Large intestine (tissue), 3 donors: Measurements from ENCODE around the gene RIN1. TPM values are rescaled to one million over a fixed set of nuclear protein-coding genes. Genes with fewer than 3 reads are reported as not detected.
A peak's percentile ranks its signal among the peaks of the same experiment; 100 is the strongest.

Experiments used
- DNase-seq, 2 donors: peaks; one replicate each; pipeline versions ENCODE4 v3.0.0 to v3.0.0-alpha.2; 2013
- H3K27ac ChIP-seq: one replicate; pipeline ENCODE4 v1.5.1; 2013; ENCODE audit warnings: low read length
- H3K27me3 ChIP-seq: 2 replicates; pipeline ENCODE4 v1.6.1; 2013; ENCODE audit warnings: low read length; ENCODE audit not compliant: control insufficient read depth, insufficient read depth
- H3K36me3 ChIP-seq: 2 replicates; pipeline ENCODE4 v1.6.1; 2013; ENCODE audit warnings: low read length; ENCODE audit not compliant: control insufficient read depth, insufficient read depth
- H3K4me1 ChIP-seq: one replicate; pipeline ENCODE4 v1.6.1; 2013; ENCODE audit warnings: low read length; ENCODE audit not compliant: control insufficient read depth, insufficient read depth
- H3K4me3 ChIP-seq: one replicate; pipeline ENCODE4 v1.5.1; 2013; ENCODE audit warnings: low read length
- H3K9me3 ChIP-seq: one replicate; pipeline ENCODE4 v1.6.1; 2013; ENCODE audit warnings: mild to moderate bottlenecking, low read depth, low read length, moderate library complexity; ENCODE audit not compliant: control insufficient read depth
- WGBS: methylation state at CpG from one replicate; pipeline ENCODE4 v1.1.5; 2013; ENCODE audit warnings: low lambda C conversion rate; ENCODE audit not compliant: insufficient coverage; 5-methylcytosine and 5-hydroxymethylcytosine counted together
- polyA plus RNA-seq: library from polyadenylated mRNA; unstranded; fragments of 120-200 nt; gene quantifications from one replicate; pipeline ENCODE4 v1.2.1, GENCODE V29; 2013

The RIN1 gene
- polyA plus RNA-seq, 1 donor, result 5.2 TPM

GRCh38 chr11:66286699-66287098, 49.5 kb downstream of the RIN1 start:
- H3K4me3 ChIP-seq, result no peak overlapping the region
- peaks cover 44% of the 10 kb centered on the region for H3K36me3 ChIP-seq
- no CpG with 5 or more reads among the region's 5 CpGs for WGBS
- no peak for DNase-seq
- H3K27me3 ChIP-seq, result peaks cover 6% of the 10 kb centered on the region
- no peak overlapping the region for H3K27ac ChIP-seq
- H3K9me3 ChIP-seq, result no peaks in the 10 kb centered on the region
- H3K4me1 ChIP-seq, result peaks cover 26% of the 10 kb centered on the region

- no peak for DNase-seq
- H3K4me1 ChIP-seq, result peaks cover 26% of the 10 kb centered on the region
- H3K9me3 ChIP-seq, result no peaks in the 10 kb centered on the region
- peaks cover 44% of the 10 kb centered on the region for H3K36me3 ChIP-seq
- no peak overlapping the region for H3K27ac ChIP-seq
- no peak overlapping the region for H3K4me3 ChIP-seq
- no peaks in the 10 kb centered on the region for H3K27me3 ChIP-seq
- no CpG with 5 or more reads among the region's 13 CpGs for WGBS
These were observed 50.8 kb downstream of the RIN1 start for GRCh38 chr11:66285250-66285947.

GRCh38 chr11:66284526-66285078, 51.6 kb downstream of the RIN1 start:
- Histone ChIP-seq H3K27me3 (no peaks in the 10 kb centered on the region), H3K27ac (no peak overlapping the region), H3K36me3 (peaks cover 44% of the 10 kb centered on the region), H3K4me1 (peaks cover 18% of the 10 kb centered on the region), H3K9me3 (no peaks in the 10 kb centered on the region), H3K4me3 (no peak overlapping the region)
- no peak for DNase-seq
- WGBS, result no CpG with 5 or more reads among the region's 16 CpGs

DNA sequence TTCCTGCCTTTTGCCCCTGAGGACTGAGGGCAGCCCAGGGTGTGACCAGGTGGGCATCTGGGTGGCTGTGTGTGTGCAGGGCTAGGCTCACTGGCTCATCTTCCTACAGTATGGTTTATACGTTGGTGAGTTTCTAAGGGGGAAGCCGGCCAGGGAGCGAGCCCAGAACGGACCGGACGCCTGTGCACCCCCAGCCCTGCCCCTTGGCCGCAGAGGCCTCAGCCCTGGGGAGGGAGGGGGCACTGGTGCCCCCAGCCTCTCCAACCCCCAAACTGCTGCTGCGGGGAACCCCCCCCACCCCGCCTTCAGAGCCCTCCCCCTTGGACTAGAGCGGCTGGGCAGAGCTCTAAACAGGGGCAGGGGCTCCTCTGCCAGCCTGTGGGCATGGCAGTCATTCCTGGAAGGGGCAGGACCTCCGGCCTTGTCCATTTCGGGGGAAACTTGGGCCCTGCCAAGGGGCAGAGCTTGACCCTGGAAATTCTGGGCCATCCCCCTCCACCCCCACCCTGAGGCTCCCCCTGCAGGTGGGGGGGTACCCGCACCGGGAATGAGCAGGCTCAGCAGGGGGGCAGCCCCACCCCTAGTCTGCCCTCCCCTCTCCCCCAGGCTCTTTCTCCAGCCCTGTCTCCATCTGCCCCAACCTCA, 52.7 kb downstream of the RIN1 start:
- peaks cover 44% of the 10 kb centered on the region for H3K36me3 ChIP-seq
- no peak overlapping the region for H3K4me3 ChIP-seq
- H3K27ac ChIP-seq, result no peak overlapping the region
- no peak for DNase-seq
- WGBS, result no CpG with 5 or more reads among the region's 14 CpGs
- H3K4me1 ChIP-seq, result peaks cover 18% of the 10 kb centered on the region
- H3K27me3 ChIP-seq, result peaks cover 6% of the 10 kb centered on the region
- no peaks in the 10 kb centered on the region for H3K9me3 ChIP-seq

DNA sequence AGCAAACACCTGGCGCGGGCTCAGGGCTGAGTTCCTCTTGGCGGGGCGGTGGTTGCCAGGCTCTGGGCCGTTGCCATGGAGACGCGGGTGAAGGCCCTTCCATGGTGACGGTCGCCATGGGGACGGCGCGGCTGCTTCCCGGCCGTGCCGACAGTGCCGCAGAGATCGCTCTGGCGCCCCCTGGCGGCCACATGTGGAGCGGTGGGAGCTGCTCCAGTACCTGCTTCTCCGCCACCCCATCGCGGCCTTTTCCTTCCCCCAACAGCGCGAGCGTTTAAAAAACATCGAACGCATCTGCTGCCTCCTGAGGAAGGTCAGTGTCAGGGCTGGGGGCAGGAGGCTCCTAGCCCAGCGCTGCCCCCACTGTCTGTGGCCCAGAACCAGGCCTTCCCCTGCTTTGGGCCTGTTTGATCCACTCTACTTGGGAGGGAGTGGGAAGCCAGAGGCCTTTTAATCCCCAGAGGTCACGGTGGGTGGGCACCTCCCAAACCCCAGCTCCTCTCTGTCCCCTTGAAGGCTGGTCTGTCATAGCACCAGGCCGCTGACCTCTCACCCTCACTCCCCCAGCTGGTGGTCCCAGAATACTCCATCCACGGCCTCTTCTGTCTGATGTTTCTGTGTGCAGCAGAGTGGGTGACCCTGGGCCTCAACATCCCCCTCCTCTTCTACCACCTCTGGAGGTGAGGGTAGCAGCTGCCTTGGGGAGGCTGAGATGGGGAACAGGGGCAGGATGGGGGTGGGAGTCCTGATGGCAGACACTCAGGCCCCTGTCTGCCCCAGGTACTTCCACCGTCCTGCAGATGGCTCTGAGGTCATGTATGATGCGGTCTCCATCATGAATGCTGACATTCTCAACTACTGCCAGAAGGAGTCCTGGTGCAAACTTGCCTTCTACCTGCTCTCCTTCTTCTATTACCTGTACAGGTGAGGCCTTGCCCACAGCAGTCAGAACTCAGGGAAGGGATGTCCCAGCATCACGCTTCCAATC, 53.5 kb downstream of the RIN1 start:
- peaks cover 8% of the 10 kb centered on the region for H3K27me3 ChIP-seq
- no peak overlapping the region for H3K27ac ChIP-seq
- no peaks in the 10 kb centered on the region for H3K9me3 ChIP-seq
- H3K36me3 ChIP-seq, result peaks cover 43% of the 10 kb centered on the region
- peaks cover 15% of the 10 kb centered on the region for H3K4me1 ChIP-seq
- peak; percentile 96 to 98 for DNase-seq
- WGBS, result no CpG with 5 or more reads among the region's 35 CpGs
- no peak overlapping the region for H3K4me3 ChIP-seq

Other genes with a start within 250 kb of the RIN1 start
- 18.2 TPM for gene KLC2, start 78.7 kb downstream of the RIN1 start, polyA plus RNA-seq
- 122 TPM for gene RAB1B, start 67.8 kb downstream of the RIN1 start, polyA plus RNA-seq
- 8.0 TPM for gene CNIH2, start 58.3 kb downstream of the RIN1 start, polyA plus RNA-seq
- 102 TPM for gene YIF1A, start 47.3 kb downstream of the RIN1 start, polyA plus RNA-seq
- gene TMEM151A, start 44.5 kb downstream of the RIN1 start, polyA plus RNA-seq, result 3.1 TPM
- gene CD248, start 19.4 kb downstream of the RIN1 start, polyA plus RNA-seq, result 24.6 TPM
- gene BRMS1, start 8.7 kb upstream of the RIN1 start, polyA plus RNA-seq, result 32.4 TPM
- gene B4GAT1, start 11.2 kb upstream of the RIN1 start, polyA plus RNA-seq, result 31.0 TPM
- gene SLC29A2, start 35.3 kb upstream of the RIN1 start, polyA plus RNA-seq, result 13.2 TPM
- gene NPAS4, start 84.6 kb upstream of the RIN1 start, polyA plus RNA-seq, result 1.7 TPM
- 69.5 TPM for gene MRPL11, start 102.4 kb upstream of the RIN1 start, polyA plus RNA-seq
- gene PELI3, start 130.5 kb upstream of the RIN1 start, polyA plus RNA-seq, result 5.1 TPM
- gene DPP3, start 144.0 kb upstream of the RIN1 start, polyA plus RNA-seq, result 28.8 TPM
- 40.8 TPM for gene BBS1, start 174.2 kb upstream of the RIN1 start, polyA plus RNA-seq
- 8.5 TPM for gene ZDHHC24, start 209.6 kb upstream of the RIN1 start, polyA plus RNA-seq
- 0.22 TPM for gene ACTN3, start 210.5 kb upstream of the RIN1 start, polyA plus RNA-seq
- gene CTSF, start 232.2 kb upstream of the RIN1 start, polyA plus RNA-seq, result 11.9 TPM